GM12875 (cell line): ENCODE measurements around the gene MINDY3.

Experiments used
- H3K4me3 ChIP-seq: one replicate; pipeline ENCODE4 v1.5.1; 2011; ENCODE audit warnings: low read depth, low read length, control low read depth
- CTCF ChIP-seq: IDR thresholded peaks from 2 replicates; pipeline ENCODE4 v1.5.1; 2011; ENCODE audit warnings: low read depth, mild to moderate bottlenecking, control low read depth, inconsistent platforms, low read length, moderate library complexity, borderline replicate concordance; ENCODE audit not compliant: insufficient read depth

MINDY3 gene

GRCh38 chr10:15789793-15790525 lies 70.3 kb downstream of the MINDY3 start:
- no peak for TF ChIP-seq CTCF
- no peak overlapping the region for H3K4me3 ChIP-seq

GRCh38 chr10:15787426-15787825 lies 72.9 kb downstream of the MINDY3 start:
- TF ChIP-seq CTCF: no peak
- H3K4me3 ChIP-seq: no peak overlapping the region

GRCh38 chr10:15784662-15785300 lies 75.5 kb downstream of the MINDY3 start:
- H3K4me3 ChIP-seq: no peak overlapping the region
- TF ChIP-seq CTCF: no peak

GRCh38 chr10:15783941-15784636 lies 76.2 kb downstream of the MINDY3 start:
- H3K4me3 ChIP-seq: no peak overlapping the region
- no peak for TF ChIP-seq CTCF

- TF ChIP-seq CTCF: no peak
- no peak overlapping the region for H3K4me3 ChIP-seq
Observed at GRCh38 chr10:15782851-15783250, 77.5 kb downstream of the MINDY3 start.

GRCh38 chr10:15781381-15781960 lies 78.8 kb downstream of the MINDY3 start:
- H3K4me3 ChIP-seq: no peak overlapping the region
- no peak for TF ChIP-seq CTCF
